WTC11 (cell line): Measurements from ENCODE around the gene PRPF40A. TPM values are rescaled to one million over a fixed set of nuclear protein-coding genes. Genes with fewer than 3 reads are reported as not detected.
A peak's percentile ranks its signal among the peaks of the same experiment; 100 is the strongest.
"Not testable (repeated sequence)": the region's sequence is repeated elsewhere in the genome, so short reads cannot be mapped to it uniquely, and the experiment has no call there.

Experiments
- ATAC-seq: fragments of 200-7000 bp; cut with Tn5 transposase; 2 replicates; pipeline ENCODE4 v1.10.0; 2021; ENCODE audit warnings: mild to moderate bottlenecking, moderate library complexity
- CTCF ChIA-PET: fragments of 300-600 bp; sonication (Branson Sonifier 250); formaldehyde crosslinking; loops from one replicate; lab custom pipeline; 2021; ENCODE audit warnings: antibody characterized with exemption; lab: Charles Lee
- POLR2A ChIA-PET: fragments of 350-600 bp; sonication (Branson Sonifier 250); formaldehyde crosslinking; loops from one replicate; lab custom pipeline; 2021; ENCODE audit warnings: antibody characterized with exemption; lab: Charles Lee
- DNase-seq: peaks from one replicate; pipeline ENCODE4 v3.0.0; 2021; ENCODE audit warnings: low spot score
- H3K27ac Mint-ChIP-seq: 2 replicates; pipeline ENCODE4 v1.8.0; 2021; ENCODE audit warnings: mixed read lengths
- H3K27me3 Mint-ChIP-seq: 2 replicates; pipeline ENCODE4 v1.8.0; 2021; ENCODE audit warnings: low read depth, mild to moderate bottlenecking, moderate library complexity, mixed read lengths
- H3K36me3 Mint-ChIP-seq: 2 replicates; pipeline ENCODE4 v1.8.0; 2021; ENCODE audit warnings: mixed read lengths
- H3K4me1 Mint-ChIP-seq: 2 replicates; pipeline ENCODE4 v1.8.0; 2022; ENCODE audit warnings: mixed read lengths
- H3K4me3 Mint-ChIP-seq: 2 replicates; pipeline ENCODE4 v1.8.0; 2021; ENCODE audit warnings: mild to moderate bottlenecking, moderate library complexity, mixed read lengths
- H3K9me3 Mint-ChIP-seq: 2 replicates; pipeline ENCODE4 v1.8.0; 2021; ENCODE audit warnings: mixed read lengths
- ATF6 ChIP-seq: sonication (generic); formaldehyde crosslinking; IDR thresholded peaks from 2 replicates; pipeline ENCODE4 v1.8.1; 2023; ENCODE audit warnings: mild to moderate bottlenecking, missing genetic modification reagents
- CTCF ChIP-seq: fragments of 200-600 bp; IDR thresholded peaks from 2 replicates; pipeline ENCODE4 v1.8.0; 2022; ENCODE audit warnings: antibody characterized with exemption
- E2F5 ChIP-seq: sonication (generic); formaldehyde crosslinking; IDR thresholded peaks from 2 replicates; pipeline ENCODE4 v1.8.1; 2022; ENCODE audit warnings: mild to moderate bottlenecking, moderate library complexity, missing genetic modification reagents
- MAX ChIP-seq: sonication (generic); formaldehyde crosslinking; IDR thresholded peaks from 2 replicates; pipeline ENCODE4 v1.8.0; 2022; ENCODE audit warnings: mild to moderate bottlenecking, missing genetic modification reagents
- MXD4 ChIP-seq: fragments of 250-450 bp; sonication (Bioruptor Pico); IDR thresholded peaks from 2 replicates; pipeline ENCODE4 v1.8.0; 2021; ENCODE audit warnings: mild to moderate bottlenecking, moderate library complexity, borderline replicate concordance
- USF2 ChIP-seq: sonication (generic); formaldehyde crosslinking; IDR thresholded peaks from 2 replicates; pipeline ENCODE4 v1.8.1; 2023; ENCODE audit warnings: mild to moderate bottlenecking, missing genetic modification reagents, moderate library complexity
- ZMAT4 ChIP-seq: fragments of 250-450 bp; sonication (Bioruptor Pico); IDR thresholded peaks from 2 replicates; pipeline ENCODE4 v1.9.0; 2021; ENCODE audit warnings: mild to moderate bottlenecking
- total RNA-seq: library from RNA; stranded (reverse); gene quantifications from 3 replicates; pipeline ENCODE4 v1.2.3, GENCODE V29; 2021
- TF ChIP-seq, protein P1 (sequence below): sonication (generic); formaldehyde crosslinking; IDR thresholded peaks from 2 replicates; pipeline ENCODE4 v1.8.0; 2022; ENCODE audit warnings: mild to moderate bottlenecking, missing genetic modification reagents
- TF ChIP-seq, protein P2 (sequence below): sonication (generic); formaldehyde crosslinking; IDR thresholded peaks from 2 replicates; pipeline ENCODE4 v1.8.1; 2023; ENCODE audit warnings: mild to moderate bottlenecking, missing genetic modification reagents, moderate library complexity

The PRPF40A gene
- total RNA-seq, 1 experiment from 2014 or later: 189 TPM

- POLR2A ChIA-PET: no interaction called here
- no peak for ATAC-seq
- CTCF ChIA-PET: interaction anchor here (0.8 kb wide), 1 partner anchor 12 kb away, joined by 6 read pairs; no protein-coding TSS in a partner anchor
- peaks cover 32% of the 10 kb centered on the region for H3K36me3 Mint-ChIP-seq
- TF ChIP-seq MXD4 (CRISPR knock-in tag): no peak
- no peak for TF ChIP-seq E2F5
- TF ChIP-seq ATF6 (CRISPR knock-in tag): no peak
- no peak for TF ChIP-seq USF2 (CRISPR knock-in tag)
- peak; percentile 36; the same call in 1 of the 2 replicates for TF ChIP-seq MAX (CRISPR knock-in tag)
- TF ChIP-seq, protein P1, sequence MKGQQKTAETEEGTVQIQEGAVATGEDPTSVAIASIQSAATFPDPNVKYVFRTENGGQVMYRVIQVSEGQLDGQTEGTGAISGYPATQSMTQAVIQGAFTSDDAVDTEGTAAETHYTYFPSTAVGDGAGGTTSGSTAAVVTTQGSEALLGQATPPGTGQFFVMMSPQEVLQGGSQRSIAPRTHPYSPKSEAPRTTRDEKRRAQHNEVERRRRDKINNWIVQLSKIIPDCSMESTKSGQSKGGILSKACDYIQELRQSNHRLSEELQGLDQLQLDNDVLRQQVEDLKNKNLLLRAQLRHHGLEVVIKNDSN (CRISPR knock-in tag): no peak
- peak; percentile 56 for TF ChIP-seq CTCF
- TF ChIP-seq, all 79 proteins: peak for 2
- Mint-ChIP-seq H3K27ac (no peak overlapping the region), H3K4me1 (peaks cover 11% of the 10 kb centered on the region), H3K27me3 (no peaks in the 10 kb centered on the region), H3K4me3 (no peak overlapping the region), H3K9me3 (no peaks in the 10 kb centered on the region)
- DNase-seq: peak; percentile 80
Measured at GRCh38 chr2:152755029-152755428, 37.8 kb upstream of the PRPF40A start.

GRCh38 chr2:152747751-152748150 lies 30.5 kb upstream of the PRPF40A start:
- DNase-seq, H3K27ac Mint-ChIP-seq, H3K4me3 Mint-ChIP-seq, ATAC-seq, POLR2A ChIA-PET, H3K9me3 Mint-ChIP-seq, H3K27me3 Mint-ChIP-seq, CTCF ChIA-PET: not testable (repeated sequence)
- H3K36me3 Mint-ChIP-seq: peaks cover 33% of the 10 kb centered on the region
- peaks cover 11% of the 10 kb centered on the region for H3K4me1 Mint-ChIP-seq

GRCh38 chr2:152743002-152743401 lies 25.7 kb upstream of the PRPF40A start:
- POLR2A ChIA-PET: interaction anchor here (1.1 kb wide), 1 partner anchor 24 kb away, joined by 3 read pairs; no protein-coding TSS in a partner anchor
- H3K27ac Mint-ChIP-seq: no peak overlapping the region
- ATAC-seq (peak; percentile 67; the same call in 1 of the 2 replicates), DNase-seq (no peak)
- CTCF ChIA-PET: interaction anchor here (1.0 to 2.0 kb wide), 6 partner anchors 12 to 800 kb away, joined by 3 to 11 read pairs (median 5); partner anchors contain the start of gene PRPF40A
- no peak overlapping the region for H3K4me3 Mint-ChIP-seq
- peaks cover 13% of the 10 kb centered on the region for H3K9me3 Mint-ChIP-seq
- no peaks in the 10 kb centered on the region for H3K27me3 Mint-ChIP-seq
- no peaks in the 10 kb centered on the region for H3K4me1 Mint-ChIP-seq
- peaks cover 32% of the 10 kb centered on the region for H3K36me3 Mint-ChIP-seq
- TF ChIP-seq CTCF (peak; percentile 19; the same call in 1 of the 2 replicates), ZMAT4 (CRISPR knock-in tag) (no peak)
- TF ChIP-seq, protein P2, sequence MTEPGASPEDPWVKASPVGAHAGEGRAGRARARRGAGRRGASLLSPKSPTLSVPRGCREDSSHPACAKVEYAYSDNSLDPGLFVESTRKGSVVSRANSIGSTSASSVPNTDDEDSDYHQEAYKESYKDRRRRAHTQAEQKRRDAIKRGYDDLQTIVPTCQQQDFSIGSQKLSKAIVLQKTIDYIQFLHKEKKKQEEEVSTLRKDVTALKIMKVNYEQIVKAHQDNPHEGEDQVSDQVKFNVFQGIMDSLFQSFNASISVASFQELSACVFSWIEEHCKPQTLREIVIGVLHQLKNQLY (CRISPR knock-in tag): no peak
